ENCODE results near the gene SUN1.

The SUN1 gene

GRCh38 chr7:887488-887820, 55.2 kb downstream of the SUN1 start:
- TF ChIP-seq SIN3A (IDR thresholded peaks at IDR 0.05; ENCODE audit: borderline replicate concordance, insufficient read depth, low read length) = no peak
- no peak for TF ChIP-seq POLR2AphosphoS5 (IDR thresholded peaks at IDR 0.05; ENCODE audit: low read depth, low read length)
- no peak for TF ChIP-seq FOXP2 (optimal IDR thresholded peaks at IDR 0.05; ENCODE audit: borderline replicate concordance, extremely low read depth, extremely low read length, insufficient read depth)
- TF ChIP-seq, protein P1, sequence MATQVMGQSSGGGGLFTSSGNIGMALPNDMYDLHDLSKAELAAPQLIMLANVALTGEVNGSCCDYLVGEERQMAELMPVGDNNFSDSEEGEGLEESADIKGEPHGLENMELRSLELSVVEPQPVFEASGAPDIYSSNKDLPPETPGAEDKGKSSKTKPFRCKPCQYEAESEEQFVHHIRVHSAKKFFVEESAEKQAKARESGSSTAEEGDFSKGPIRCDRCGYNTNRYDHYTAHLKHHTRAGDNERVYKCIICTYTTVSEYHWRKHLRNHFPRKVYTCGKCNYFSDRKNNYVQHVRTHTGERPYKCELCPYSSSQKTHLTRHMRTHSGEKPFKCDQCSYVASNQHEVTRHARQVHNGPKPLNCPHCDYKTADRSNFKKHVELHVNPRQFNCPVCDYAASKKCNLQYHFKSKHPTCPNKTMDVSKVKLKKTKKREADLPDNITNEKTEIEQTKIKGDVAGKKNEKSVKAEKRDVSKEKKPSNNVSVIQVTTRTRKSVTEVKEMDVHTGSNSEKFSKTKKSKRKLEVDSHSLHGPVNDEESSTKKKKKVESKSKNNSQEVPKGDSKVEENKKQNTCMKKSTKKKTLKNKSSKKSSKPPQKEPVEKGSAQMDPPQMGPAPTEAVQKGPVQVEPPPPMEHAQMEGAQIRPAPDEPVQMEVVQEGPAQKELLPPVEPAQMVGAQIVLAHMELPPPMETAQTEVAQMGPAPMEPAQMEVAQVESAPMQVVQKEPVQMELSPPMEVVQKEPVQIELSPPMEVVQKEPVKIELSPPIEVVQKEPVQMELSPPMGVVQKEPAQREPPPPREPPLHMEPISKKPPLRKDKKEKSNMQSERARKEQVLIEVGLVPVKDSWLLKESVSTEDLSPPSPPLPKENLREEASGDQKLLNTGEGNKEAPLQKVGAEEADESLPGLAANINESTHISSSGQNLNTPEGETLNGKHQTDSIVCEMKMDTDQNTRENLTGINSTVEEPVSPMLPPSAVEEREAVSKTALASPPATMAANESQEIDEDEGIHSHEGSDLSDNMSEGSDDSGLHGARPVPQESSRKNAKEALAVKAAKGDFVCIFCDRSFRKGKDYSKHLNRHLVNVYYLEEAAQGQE (IDR thresholded peaks at IDR 0.05; ENCODE audit: insufficient read depth in 1 of 2, low read depth in 2 of 2, low read length in 2 of 2) = no peak
- TF ChIP-seq TAF1 (IDR thresholded peaks at IDR 0.05; ENCODE audit: borderline replicate concordance, insufficient read depth, low read length) = no peak

- TF ChIP-seq POLR2AphosphoS5 (IDR thresholded peaks at IDR 0.05; ENCODE audit: low read depth, low read length) = no peak
- no peak for TF ChIP-seq SIN3A (IDR thresholded peaks at IDR 0.05; ENCODE audit: borderline replicate concordance, insufficient read depth, low read length)
- TF ChIP-seq, protein P1 (IDR thresholded peaks at IDR 0.05; ENCODE audit: insufficient read depth in 1 of 2, low read depth in 2 of 2, low read length in 2 of 2) = no peak
- no peak for TF ChIP-seq TAF1 (IDR thresholded peaks at IDR 0.05; ENCODE audit: borderline replicate concordance, insufficient read depth, low read length)
- no peak for TF ChIP-seq FOXP2 (optimal IDR thresholded peaks at IDR 0.05; ENCODE audit: borderline replicate concordance, extremely low read depth, extremely low read length, insufficient read depth)
These were observed 56.1 kb downstream of the SUN1 start for GRCh38 chr7:888081-889024.

GRCh38 chr7:889025-889390, 56.7 kb downstream of the SUN1 start:
- TF ChIP-seq POLR2AphosphoS5 (IDR thresholded peaks at IDR 0.05; ENCODE audit: low read depth, low read length) (no peak), TAF1 (IDR thresholded peaks at IDR 0.05; ENCODE audit: borderline replicate concordance, insufficient read depth, low read length) (no peak), FOXP2 (optimal IDR thresholded peaks at IDR 0.05; ENCODE audit: borderline replicate concordance, extremely low read depth, extremely low read length, insufficient read depth) (no peak), SIN3A (IDR thresholded peaks at IDR 0.05; ENCODE audit: borderline replicate concordance, insufficient read depth, low read length) (no peak)
- TF ChIP-seq, protein P1 (IDR thresholded peaks at IDR 0.05; ENCODE audit: insufficient read depth in 1 of 2, low read depth in 2 of 2, low read length in 2 of 2) = no peak

GRCh38 chr7:889391-889790, 57.1 kb downstream of the SUN1 start:
- no peak for TF ChIP-seq TAF1 (IDR thresholded peaks at IDR 0.05; ENCODE audit: borderline replicate concordance, insufficient read depth, low read length)
- TF ChIP-seq POLR2AphosphoS5 (IDR thresholded peaks at IDR 0.05; ENCODE audit: low read depth, low read length) = no peak
- TF ChIP-seq, protein P1 (IDR thresholded peaks at IDR 0.05; ENCODE audit: insufficient read depth in 1 of 2, low read depth in 2 of 2, low read length in 2 of 2) = no peak
- TF ChIP-seq FOXP2 (optimal IDR thresholded peaks at IDR 0.05; ENCODE audit: borderline replicate concordance, extremely low read depth, extremely low read length, insufficient read depth) = no peak
- no peak for TF ChIP-seq SIN3A (IDR thresholded peaks at IDR 0.05; ENCODE audit: borderline replicate concordance, insufficient read depth, low read length)

Measured in PFSK-1 (cell line).